Neural cell (in vitro differentiated cells): ENCODE data around the gene CLBA1. TPM values are rescaled to one million over a fixed set of nuclear protein-coding genes. Genes with fewer than 3 reads are reported as not detected.

ENCODE experiments used
- H2AFZ ChIP-seq: fragments of 200-600, 300-800 bp; sonication (generic), shearing (Covaris generic); 2 replicates; pipeline ENCODE4 v1.6.0; 2014; ENCODE audit warnings: low read depth, mild to moderate bottlenecking, antibody characterized with exemption, low read length, moderate library complexity
- H3F3A ChIP-seq: fragments of 200-600 bp; shearing (Covaris generic); 2 replicates; pipeline ENCODE4 v1.6.1; 2016; ENCODE audit warnings: mild to moderate bottlenecking, moderate library complexity, mixed read lengths, antibody characterized with exemption, low read length; ENCODE audit not compliant: insufficient read depth, poor library complexity, severe bottlenecking
- H3K27ac ChIP-seq: fragments of 200-600, 300-800 bp; sonication (generic), shearing (Covaris generic); 2 replicates; pipeline ENCODE4 v1.5.1; 2014; ENCODE audit warnings: mild to moderate bottlenecking, low read length, moderate library complexity
- H3K27me3 ChIP-seq: fragments of 300-800, 200-600 bp; sonication (generic), shearing (Covaris generic); 2 replicates; pipeline ENCODE4 v1.6.0; 2014; ENCODE audit warnings: mild to moderate bottlenecking, low read depth, low read length, moderate library complexity; ENCODE audit not compliant: insufficient read depth
- H3K36me3 ChIP-seq: fragments of 300-800, 200-600 bp; sonication (generic), shearing (Covaris generic); 2 replicates; pipeline ENCODE4 v1.5.1; 2014; ENCODE audit warnings: mild to moderate bottlenecking, antibody characterized with exemption, low read length, moderate library complexity; ENCODE audit not compliant: insufficient read depth
- H3K4me2 ChIP-seq: fragments of 300-800, 200-600 bp; sonication (generic), shearing (Covaris generic); 2 replicates; pipeline ENCODE4 v1.6.0; 2014; ENCODE audit warnings: mild to moderate bottlenecking, low read length
- H3K4me3 ChIP-seq: fragments of 300-800, 200-600 bp; sonication (generic), shearing (Covaris generic); 2 replicates; pipeline ENCODE4 v1.5.1; 2014; ENCODE audit warnings: mild to moderate bottlenecking, low read length, moderate library complexity
- H3K79me2 ChIP-seq: fragments of 200-600 bp; shearing (Covaris generic); replicated peaks from 2 replicates; pipeline ENCODE4 v1.6.0; 2014; ENCODE audit warnings: mild to moderate bottlenecking, low read length, moderate library complexity; ENCODE audit not compliant: insufficient read depth
- H3K9ac ChIP-seq: fragments of 300-800, 200-600 bp; sonication (generic), shearing (Covaris generic); 2 replicates; pipeline ENCODE4 v1.6.1; 2016; ENCODE audit warnings: mild to moderate bottlenecking, low read length, mixed read lengths
- H3K9me2 ChIP-seq: fragments of 200-600 bp; shearing (Covaris generic); 2 replicates; pipeline ENCODE4 v1.6.1; 2016; ENCODE audit warnings: mild to moderate bottlenecking, low read length, mixed read lengths; ENCODE audit not compliant: insufficient read depth
- H3K9me3 ChIP-seq: fragments of 200-600, 300-800 bp; sonication (generic), shearing (Covaris generic); 2 replicates; pipeline ENCODE4 v1.6.1; 2016; ENCODE audit warnings: mild to moderate bottlenecking, mixed run types, low read length, moderate library complexity, mixed read lengths
- H4K20me1 ChIP-seq: fragments of 200-600 bp; shearing (Covaris generic); 2 replicates; pipeline ENCODE4 v1.6.1; 2016; ENCODE audit warnings: mild to moderate bottlenecking, mixed run types; ENCODE audit not compliant: insufficient read depth
- CTCF ChIP-seq: fragments of 450-650 bp; IDR thresholded peaks from 2 replicates; pipeline ENCODE4 v1.5.1; 2014; ENCODE audit warnings: antibody characterized with exemption, mild to moderate bottlenecking, moderate library complexity; ENCODE audit not compliant: poor library complexity, severe bottlenecking
- EP300 ChIP-seq: fragments of 450-650 bp; conservative IDR thresholded peaks from 2 replicates; pipeline ENCODE4 v1.6.1; 2014; ENCODE audit warnings: antibody characterized with exemption, mild to moderate bottlenecking, moderate library complexity; ENCODE audit not compliant: poor library complexity, severe bottlenecking
- EZH2 ChIP-seq: fragments of 200-600, 300-800 bp; shearing (Covaris generic), sonication (generic); IDR thresholded peaks from 2 replicates; pipeline ENCODE4 v1.6.1; 2014; ENCODE audit warnings: antibody characterized with exemption, low read length, borderline replicate concordance, mild to moderate bottlenecking; ENCODE audit not compliant: insufficient read depth, poor library complexity, severe bottlenecking
- MXI1 ChIP-seq: fragments of 450-650 bp; conservative IDR thresholded peaks from 2 replicates; pipeline ENCODE4 v1.6.1; 2014; ENCODE audit warnings: antibody characterized with exemption, mild to moderate bottlenecking; ENCODE audit not compliant: poor library complexity, severe bottlenecking
- POLR2AphosphoS5 ChIP-seq: IDR thresholded peaks from 2 replicates; pipeline ENCODE4 v1.6.1; 2012
- RAD21 ChIP-seq: fragments of 450-650 bp; conservative IDR thresholded peaks from 2 replicates; pipeline ENCODE4 v1.6.1; 2014; ENCODE audit warnings: antibody characterized with exemption, mild to moderate bottlenecking, moderate library complexity
- SMC3 ChIP-seq: fragments of 450-650 bp; conservative IDR thresholded peaks from 2 replicates; pipeline ENCODE4 v1.6.1; 2014; ENCODE audit warnings: antibody characterized with exemption, mild to moderate bottlenecking, moderate library complexity; ENCODE audit not compliant: poor library complexity
- TAF1 ChIP-seq: IDR thresholded peaks from 2 replicates; pipeline ENCODE4 v1.6.1; 2012; ENCODE audit warnings: low read depth
- polyA plus RNA-seq: library from polyadenylated mRNA; depleted of rRNA; stranded (reverse); fragments of >200 nt; gene quantifications from 2 replicates; pipeline ENCODE4 v1.2.3, GENCODE V29; 2014
- TF ChIP-seq, protein P1 (sequence below): IDR thresholded peaks from 2 replicates; pipeline ENCODE4 v1.6.1; 2012; ENCODE audit warnings: borderline replicate concordance

The CLBA1 gene
- polyA plus RNA-seq, 1 donor from 2014 or later, result 27.8 TPM

DNA sequence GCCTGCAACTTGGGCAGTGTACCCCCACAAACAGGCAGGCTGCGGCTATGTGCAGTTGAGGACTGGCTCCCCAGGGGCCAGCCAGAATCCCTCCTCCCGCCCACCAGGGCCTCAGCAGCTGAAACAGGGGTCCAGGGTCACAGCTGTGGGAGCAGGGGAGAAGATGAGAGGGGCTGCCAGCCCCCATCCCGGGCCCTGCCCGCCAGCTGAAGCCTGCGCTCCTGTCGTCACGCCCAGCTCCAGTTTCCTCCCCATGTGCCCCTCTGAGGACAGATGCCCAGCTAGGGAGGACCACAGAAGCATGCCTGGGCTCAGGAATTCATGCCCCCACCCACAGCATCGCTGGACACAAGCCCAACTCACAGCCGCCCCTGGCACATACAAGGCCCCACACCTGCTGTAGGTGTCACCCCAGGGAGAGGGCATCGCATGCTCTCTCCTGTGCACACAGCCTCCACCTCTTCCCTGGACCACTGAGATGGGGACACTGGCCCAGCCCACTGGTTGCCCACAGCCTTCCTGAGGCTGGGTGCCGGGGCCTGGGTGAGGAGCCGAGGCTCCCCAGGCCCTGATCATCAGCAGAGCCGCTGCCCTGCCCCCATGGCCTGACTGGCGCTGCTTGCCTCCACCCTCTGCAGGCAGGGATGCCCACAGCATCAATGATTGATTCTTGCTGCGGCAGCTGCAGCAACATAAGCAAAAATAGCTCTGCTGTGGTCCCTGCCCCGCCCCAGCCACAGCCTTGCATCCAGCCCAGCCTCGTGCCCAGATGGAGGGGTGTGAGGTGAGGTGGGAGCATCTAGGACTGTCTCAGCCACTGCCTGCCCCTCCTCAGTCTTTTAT, 3.7 kb upstream of the CLBA1 start:
- H3K27ac ChIP-seq, result no peak overlapping the region
- H3K9me2 ChIP-seq, result no peaks in the 10 kb centered on the region

GRCh38 chr14:104982548-104983230, 2.9 kb upstream of the CLBA1 start:
- Histone ChIP-seq H3K79me2 (no peaks in the 10 kb centered on the region), H3K27me3 (peaks cover 11% of the 10 kb centered on the region), H3F3A (no peaks in the 10 kb centered on the region), H4K20me1 (no peaks in the 10 kb centered on the region), H3K9me2 (no peaks in the 10 kb centered on the region), H3K9ac (no peak overlapping the region), H3K4me2 (no peak overlapping the region), H3K27ac (no peak overlapping the region), H3K4me3 (no peak overlapping the region), H2AFZ (no peak overlapping the region), H3K9me3 (no peaks in the 10 kb centered on the region), H3K36me3 (no peaks in the 10 kb centered on the region)
- TF ChIP-seq POLR2AphosphoS5, result no peak
- no peak for TF ChIP-seq MXI1
- TF ChIP-seq SMC3, result no peak
- TF ChIP-seq RAD21, result no peak
- TF ChIP-seq TAF1, result no peak
- no peak for TF ChIP-seq CTCF
- TF ChIP-seq EP300, result no peak
- TF ChIP-seq, protein P1, sequence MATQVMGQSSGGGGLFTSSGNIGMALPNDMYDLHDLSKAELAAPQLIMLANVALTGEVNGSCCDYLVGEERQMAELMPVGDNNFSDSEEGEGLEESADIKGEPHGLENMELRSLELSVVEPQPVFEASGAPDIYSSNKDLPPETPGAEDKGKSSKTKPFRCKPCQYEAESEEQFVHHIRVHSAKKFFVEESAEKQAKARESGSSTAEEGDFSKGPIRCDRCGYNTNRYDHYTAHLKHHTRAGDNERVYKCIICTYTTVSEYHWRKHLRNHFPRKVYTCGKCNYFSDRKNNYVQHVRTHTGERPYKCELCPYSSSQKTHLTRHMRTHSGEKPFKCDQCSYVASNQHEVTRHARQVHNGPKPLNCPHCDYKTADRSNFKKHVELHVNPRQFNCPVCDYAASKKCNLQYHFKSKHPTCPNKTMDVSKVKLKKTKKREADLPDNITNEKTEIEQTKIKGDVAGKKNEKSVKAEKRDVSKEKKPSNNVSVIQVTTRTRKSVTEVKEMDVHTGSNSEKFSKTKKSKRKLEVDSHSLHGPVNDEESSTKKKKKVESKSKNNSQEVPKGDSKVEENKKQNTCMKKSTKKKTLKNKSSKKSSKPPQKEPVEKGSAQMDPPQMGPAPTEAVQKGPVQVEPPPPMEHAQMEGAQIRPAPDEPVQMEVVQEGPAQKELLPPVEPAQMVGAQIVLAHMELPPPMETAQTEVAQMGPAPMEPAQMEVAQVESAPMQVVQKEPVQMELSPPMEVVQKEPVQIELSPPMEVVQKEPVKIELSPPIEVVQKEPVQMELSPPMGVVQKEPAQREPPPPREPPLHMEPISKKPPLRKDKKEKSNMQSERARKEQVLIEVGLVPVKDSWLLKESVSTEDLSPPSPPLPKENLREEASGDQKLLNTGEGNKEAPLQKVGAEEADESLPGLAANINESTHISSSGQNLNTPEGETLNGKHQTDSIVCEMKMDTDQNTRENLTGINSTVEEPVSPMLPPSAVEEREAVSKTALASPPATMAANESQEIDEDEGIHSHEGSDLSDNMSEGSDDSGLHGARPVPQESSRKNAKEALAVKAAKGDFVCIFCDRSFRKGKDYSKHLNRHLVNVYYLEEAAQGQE, result no peak
- no peak for TF ChIP-seq EZH2

More for the DNA sequence above, 3.7 kb upstream of the CLBA1 start:
- no peak overlapping the region for H3K4me2 ChIP-seq
- no peak for TF ChIP-seq TAF1
- no peak for TF ChIP-seq SMC3
- TF ChIP-seq EZH2, result no peak
- TF ChIP-seq POLR2AphosphoS5, result no peak
- no peak for TF ChIP-seq MXI1
- no peaks in the 10 kb centered on the region for H3F3A ChIP-seq
- H3K79me2 ChIP-seq, result no peaks in the 10 kb centered on the region
- no peak overlapping the region for H3K9ac ChIP-seq
- H3K36me3 ChIP-seq, result no peaks in the 10 kb centered on the region
- no peaks in the 10 kb centered on the region for H4K20me1 ChIP-seq
- no peak overlapping the region for H2AFZ ChIP-seq
- H3K4me3 ChIP-seq, result no peak overlapping the region
- H3K27me3 ChIP-seq, result peaks cover 19% of the 10 kb centered on the region
- H3K9me3 ChIP-seq, result no peaks in the 10 kb centered on the region
